Measurements from ENCODE around the gene ZNF436.
"Not testable (repeated sequence)": the region's sequence is repeated elsewhere in the genome, so short reads cannot be mapped to it uniquely, and the experiment has no call there.

Gene ZNF436

DNA sequence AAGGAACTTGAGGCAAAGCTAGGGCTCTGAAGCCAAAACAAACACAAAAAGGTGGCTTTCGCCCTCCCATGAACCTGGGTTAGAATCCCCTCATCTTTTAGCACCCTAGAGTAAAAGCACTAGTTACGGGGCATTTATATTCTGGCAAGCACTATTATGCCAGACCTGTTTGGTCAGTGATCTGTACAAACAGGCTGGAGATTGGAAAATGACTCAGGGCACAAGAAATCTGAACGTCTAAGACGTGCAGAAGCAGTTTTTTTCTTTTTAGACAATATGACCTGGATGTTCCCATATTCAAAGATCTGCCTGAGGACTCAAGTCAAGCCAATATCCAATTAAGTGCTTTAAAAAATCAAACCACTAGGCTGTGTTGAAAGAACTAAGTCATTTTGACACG is 3.0 kb downstream of the ZNF436 start:
- no peak for DNase-seq (ENCODE audit: low spot score)

- DNase-seq (ENCODE audit: low spot score) = no peak
These were observed 3.5 kb downstream of the ZNF436 start for GRCh38 chr1:23366146-23366545.

- DNase-seq (ENCODE audit: low spot score) = no peak
These were observed 7.4 kb downstream of the ZNF436 start for GRCh38 chr1:23362218-23362713.

DNA sequence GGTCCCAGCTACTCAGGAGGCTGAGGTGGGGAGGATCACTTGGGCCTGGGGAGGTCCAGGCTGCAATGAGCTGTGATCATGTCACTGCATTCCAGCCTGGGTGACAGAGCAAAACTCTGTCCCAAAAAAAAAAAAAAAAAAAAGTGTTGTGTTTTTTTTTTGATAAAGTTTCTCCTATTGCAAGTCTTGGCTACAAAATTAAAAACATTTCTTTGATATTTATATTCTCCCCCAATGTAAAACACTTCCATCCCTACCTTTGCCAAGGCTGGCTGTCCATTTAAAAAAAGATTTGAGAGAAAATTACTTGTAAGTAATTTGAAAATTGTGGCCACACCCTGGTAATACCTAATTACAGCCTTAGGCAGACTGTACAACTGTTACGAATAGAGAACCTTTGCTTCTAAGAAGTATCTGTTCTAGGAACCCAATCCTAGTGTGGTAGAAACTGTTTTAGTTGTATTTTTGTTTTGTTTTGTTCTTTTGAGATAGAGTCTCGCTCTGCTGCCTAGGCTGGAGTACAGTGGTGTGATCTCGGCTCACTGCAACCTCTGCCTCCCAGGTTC is 11.2 kb downstream of the ZNF436 start:
- DNase-seq (ENCODE audit: low spot score) = no peak

- no peak for DNase-seq (ENCODE audit: low spot score)
These were observed 12.3 kb downstream of the ZNF436 start for GRCh38 chr1:23357138-23357908.

GRCh38 chr1:23356471-23357137 is 13.0 kb downstream of the ZNF436 start:
- no peak for DNase-seq (ENCODE audit: low spot score)

GRCh38 chr1:23354245-23354644 is 15.4 kb downstream of the ZNF436 start:
- no peak for DNase-seq (ENCODE audit: low spot score)

DNA sequence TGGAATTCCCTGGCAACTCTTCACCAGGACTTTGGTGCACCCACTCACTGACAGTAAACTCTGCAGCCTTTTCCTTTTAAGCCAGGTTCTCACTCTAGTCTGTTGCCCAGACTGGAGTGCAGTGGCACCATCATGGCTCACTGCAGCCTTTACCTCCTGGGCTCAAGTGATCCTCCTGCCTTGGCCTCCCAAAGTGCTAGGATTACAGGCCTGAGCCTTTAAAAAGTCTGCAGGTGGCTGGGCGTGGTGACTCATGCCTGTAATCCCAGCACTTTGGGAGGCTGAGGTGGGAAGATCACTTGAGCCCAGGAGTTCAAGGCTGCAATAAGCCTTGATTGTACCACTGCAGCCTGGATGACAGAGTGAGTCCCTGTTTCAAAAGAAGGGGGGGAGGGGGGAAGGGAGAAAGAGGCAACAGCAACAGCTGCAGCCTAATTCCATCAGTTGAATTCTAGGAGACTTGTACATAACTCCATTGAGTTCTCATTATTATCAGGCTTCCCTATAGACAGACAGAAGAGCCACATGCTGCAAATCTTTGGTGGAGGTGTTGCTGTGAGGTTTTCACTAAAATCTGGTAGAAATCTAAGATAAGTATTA is 17.4 kb downstream of the ZNF436 start:
- DNase-seq (ENCODE audit: low spot score) = no peak

DNA sequence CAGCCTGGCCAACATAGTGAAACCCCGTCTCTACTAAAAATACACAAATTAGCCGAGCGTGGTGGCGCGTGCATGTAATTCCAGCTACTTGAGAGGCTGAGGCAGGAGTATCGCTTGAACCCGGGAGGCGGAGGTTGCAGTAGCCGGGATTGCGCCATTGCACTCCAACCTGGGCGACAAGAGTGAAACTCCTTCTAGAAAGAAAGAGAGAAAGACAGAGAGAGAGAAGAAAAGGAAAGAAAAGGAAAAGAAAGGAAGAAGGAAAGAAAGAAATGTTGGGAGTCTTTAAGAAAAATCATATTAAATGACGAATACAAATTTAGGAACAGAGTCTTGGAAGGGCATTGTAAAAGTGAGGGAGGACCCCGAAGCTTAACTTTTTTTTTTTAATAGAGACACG is 23.7 kb downstream of the ZNF436 start:
- no peak for DNase-seq (ENCODE audit: low spot score)

GRCh38 chr1:23344987-23345472 is 24.6 kb downstream of the ZNF436 start:
- no peak for DNase-seq (ENCODE audit: low spot score)

GRCh38 chr1:23344111-23344986 is 25.3 kb downstream of the ZNF436 start, which contains the start of gene HNRNPR:
Gene HNRNPR, minus strand, starts transcription at chr1:23344284. Its CDS starts 3,276 bp downstream, at chr1:23341008.
- peak; percentile 99 for DNase-seq (ENCODE audit: low spot score)

DNA sequence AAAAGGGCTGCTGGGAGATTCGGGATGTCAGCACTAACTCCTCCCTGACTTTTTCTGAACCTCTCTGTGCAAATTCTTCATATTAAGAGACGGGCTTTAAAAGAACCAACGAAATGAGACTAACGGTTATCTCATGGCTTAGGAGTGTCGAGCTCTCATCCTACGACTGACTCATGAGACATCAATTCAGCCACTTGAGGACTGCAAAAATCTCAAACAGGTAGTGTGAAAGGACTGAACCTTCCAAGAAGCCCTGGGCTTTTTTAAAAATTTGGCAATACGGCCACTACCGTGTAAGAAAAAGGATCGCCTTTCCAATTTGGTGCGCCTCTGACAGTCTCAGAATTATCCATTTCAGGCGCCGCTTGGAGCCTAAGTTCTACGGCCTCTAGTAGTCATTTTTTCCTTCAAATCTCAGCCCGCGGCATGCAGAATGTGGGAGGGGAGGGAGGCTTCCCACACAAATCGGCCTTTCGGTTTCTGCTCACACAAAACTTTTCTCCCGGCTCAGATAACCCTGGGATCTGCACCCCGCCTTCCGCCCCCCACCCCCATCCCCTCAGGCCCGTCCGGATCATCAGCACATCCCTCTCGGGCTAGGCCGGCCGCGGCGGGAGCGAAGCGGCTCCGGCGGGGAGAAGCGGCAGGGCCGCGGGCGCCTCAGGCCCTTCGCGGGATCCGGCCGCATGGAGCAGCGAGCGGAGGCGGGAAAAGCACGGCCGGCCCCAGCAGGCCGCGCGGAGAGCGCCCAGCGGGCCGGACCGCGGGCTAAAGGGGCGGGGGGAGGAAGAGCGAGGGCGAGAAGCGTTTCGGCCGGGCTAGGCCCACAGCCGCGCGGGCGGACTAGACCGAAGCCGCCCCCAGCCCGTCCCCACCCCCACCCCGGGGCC is 26.2 kb downstream of the ZNF436 start:
- DNase-seq (ENCODE audit: low spot score) = no peak

DNA sequence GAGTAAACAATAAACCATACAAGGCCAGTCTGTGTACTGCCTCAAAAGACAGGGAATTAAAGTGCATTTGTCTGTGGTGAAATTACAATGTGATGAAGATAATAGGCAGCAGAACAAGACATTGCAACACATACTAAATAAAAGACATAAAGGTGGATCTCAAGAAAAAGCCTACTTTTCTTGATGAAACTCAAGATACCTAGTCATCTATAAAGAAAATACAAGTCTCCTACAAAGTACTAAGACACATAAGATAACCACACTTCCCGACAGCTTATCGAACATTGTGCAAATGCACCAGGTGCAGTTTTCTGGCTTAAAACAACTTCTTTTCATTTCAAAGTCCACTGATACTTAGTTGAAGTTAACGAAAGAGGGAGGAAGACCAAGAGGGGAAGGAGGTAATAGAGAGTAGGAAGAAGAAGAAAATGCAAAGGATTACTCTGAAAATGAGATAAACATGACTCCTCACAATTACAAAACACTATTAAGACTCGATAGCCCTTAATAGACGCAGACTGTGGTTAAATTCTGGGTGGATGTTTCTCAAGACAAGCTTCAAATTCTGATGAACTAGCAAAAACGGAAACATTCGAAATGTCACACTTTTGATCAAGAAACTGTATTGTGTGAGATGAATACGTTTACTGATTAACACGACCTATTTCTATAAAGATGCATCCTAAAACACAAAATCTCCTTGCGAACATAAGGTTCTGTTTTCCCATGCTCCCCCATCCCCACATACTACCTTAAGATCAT is 27.5 kb downstream of the ZNF436 start:
- no peak for DNase-seq (ENCODE audit: low spot score)

DNA sequence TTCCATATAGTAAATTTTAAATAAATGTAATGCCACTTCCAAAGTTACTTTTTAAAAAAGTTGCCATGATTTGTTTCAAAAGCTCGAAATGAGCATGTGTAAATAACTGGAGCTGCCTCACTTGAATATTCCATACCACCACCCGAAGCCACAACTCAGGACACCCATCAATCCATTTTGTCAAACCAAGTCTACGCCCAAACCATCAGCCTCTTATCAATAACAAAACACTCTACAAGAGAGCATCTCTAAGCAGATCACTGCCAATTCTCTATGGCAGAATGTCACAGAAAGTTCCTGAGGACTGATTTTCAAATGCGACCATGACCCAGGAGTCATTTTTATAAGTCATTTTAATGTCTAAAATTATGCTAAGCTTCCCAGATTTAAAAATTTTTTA is 30.0 kb downstream of the ZNF436 start:
- no peak for DNase-seq (ENCODE audit: low spot score)

- DNase-seq (ENCODE audit: low spot score) = no peak
These were observed 31.8 kb downstream of the ZNF436 start for GRCh38 chr1:23337869-23338268.

DNA sequence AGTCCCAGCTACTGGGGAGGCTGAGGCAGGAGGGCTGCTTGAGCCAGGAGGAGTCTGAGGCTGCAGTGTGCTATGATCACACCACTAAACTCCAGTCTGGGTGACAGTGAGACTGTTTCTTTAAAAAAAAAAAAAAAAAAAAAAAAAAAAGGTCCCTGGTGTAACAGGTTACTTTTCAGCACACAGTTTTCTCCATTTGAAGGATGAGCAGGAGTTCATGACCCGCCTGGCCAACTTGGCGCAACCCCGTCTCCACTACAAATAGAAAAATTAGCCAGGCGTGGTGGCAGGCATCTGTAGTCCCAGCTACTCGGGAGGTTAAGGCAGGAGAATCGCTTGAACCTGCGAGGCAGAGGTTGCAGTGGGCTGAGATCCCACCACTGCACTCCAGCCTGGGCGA is 37.9 kb downstream of the ZNF436 start:
- DNase-seq (ENCODE audit: low spot score) = no peak

DNA sequence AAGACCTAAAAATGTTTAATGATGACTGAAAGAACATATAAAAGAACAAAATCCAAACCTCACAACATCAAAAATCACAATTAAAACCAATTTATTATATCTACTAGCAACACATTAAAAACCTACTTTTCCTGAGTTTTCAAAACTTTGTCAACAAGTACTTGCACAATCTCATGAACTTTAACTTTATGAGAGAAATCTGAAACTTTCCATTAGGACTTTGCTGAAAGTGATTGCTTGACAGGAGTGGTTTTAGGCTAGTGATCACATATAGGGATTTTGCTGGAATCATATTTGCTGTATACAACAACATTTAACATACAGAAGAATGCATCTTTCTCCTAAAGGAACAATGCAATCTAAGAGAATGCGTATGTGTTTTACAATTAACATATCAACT is 38.8 kb downstream of the ZNF436 start:
- no peak for DNase-seq (ENCODE audit: low spot score)

DNA sequence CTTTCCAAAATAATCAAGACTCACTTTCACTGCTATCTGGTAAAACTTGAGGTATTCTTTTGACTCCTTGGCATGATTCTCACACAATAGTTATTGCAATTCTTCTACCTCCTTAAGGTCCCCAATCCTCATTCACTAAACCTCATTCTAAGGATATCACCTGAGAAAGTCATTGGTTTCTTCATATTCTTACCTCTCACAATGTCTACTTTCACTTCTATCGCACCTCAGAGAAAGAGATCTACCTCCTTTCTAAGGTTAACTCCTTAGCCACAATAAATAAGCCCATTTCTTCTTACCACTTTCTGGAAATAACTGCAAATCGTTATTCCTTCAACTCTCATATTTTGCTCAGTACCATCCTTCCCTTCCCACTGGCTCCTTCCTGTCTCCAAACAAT is 44.2 kb downstream of the ZNF436 start:
- no peak for DNase-seq (ENCODE audit: low spot score)

DNA sequence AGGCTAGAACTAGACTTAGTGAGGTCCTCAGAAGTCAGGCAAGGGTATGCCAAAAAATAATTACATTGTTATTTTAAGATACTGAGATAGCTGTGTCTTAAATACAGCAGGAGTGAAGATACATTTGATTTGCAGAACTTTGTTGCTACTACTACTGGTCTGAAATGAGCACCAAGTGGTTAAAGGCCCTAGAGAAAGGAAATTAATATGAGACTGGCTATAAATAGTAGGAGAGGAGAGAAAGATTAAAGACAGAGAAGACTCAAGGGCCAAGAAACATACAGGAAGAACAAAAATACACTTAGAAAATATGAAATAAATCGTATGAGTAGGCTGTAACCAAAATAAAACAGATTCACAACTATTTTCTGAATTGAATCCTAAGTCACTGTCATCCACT is 46.9 kb downstream of the ZNF436 start:
- DNase-seq (ENCODE audit: low spot score) = no peak

- DNase-seq (ENCODE audit: low spot score) = not testable (repeated sequence)
These were observed 59.4 kb downstream of the ZNF436 start for GRCh38 chr1:23310280-23310679.

All from left forelimb (tissue), 1 donor.